H1 (cell line): ENCODE measurements around the gene CCNY. TPM values are rescaled to one million over a fixed set of nuclear protein-coding genes. Genes with fewer than 3 reads are reported as not detected.

Source experiments
- CTCF ChIA-PET: fragments of 300-600 bp; sonication (Branson Sonifier 250); formaldehyde crosslinking; loops from one replicate; lab custom pipeline; 2021; ENCODE audit not compliant: partially characterized antibody; lab: Charles Lee
- POLR2A ChIA-PET: fragments of 300-600 bp; sonication (Branson Sonifier 250); formaldehyde crosslinking; loops from one replicate; lab custom pipeline; 2021; ENCODE audit warnings: inconsistent platforms; ENCODE audit not compliant: partially characterized antibody; lab: Charles Lee
- DNase-seq, 2 experiments: peaks; one replicate each; pipeline versions ENCODE4 v3.0.0 to v3.0.0-alpha.2; 2010 to 2022; ENCODE audit warnings: low spot score in 2 of 2, low read depth in 1 of 2, mixed read lengths in 1 of 2
- FAIRE-seq: peaks from 2 replicates; lab custom pipeline; 2011; peaks lifted over from hg19 to GRCh38; lab: Jason Lieb, UNC
- H2AFZ ChIP-seq: 2 replicates; pipeline ENCODE4 v1.8.1; 2012; ENCODE audit warnings: low read length, inconsistent platforms
- H2AK5ac ChIP-seq: 2 replicates; pipeline ENCODE4 v1.6.1; 2013; ENCODE audit warnings: low read depth, low read length
- H2BK120ac ChIP-seq: replicated peaks from 2 replicates; pipeline ENCODE3; 2013; ENCODE audit warnings: low read depth, low read length, inconsistent platforms
- H2BK12ac ChIP-seq: 2 replicates; pipeline ENCODE4 v1.6.1; 2013; ENCODE audit warnings: low read depth, low read length
- H2BK15ac ChIP-seq: 2 replicates; pipeline ENCODE4 v1.6.1; 2013; ENCODE audit warnings: low read length
- H2BK20ac ChIP-seq: 2 replicates; pipeline ENCODE4 v1.6.1; 2013; ENCODE audit warnings: low read length
- H2BK5ac ChIP-seq: 2 replicates; pipeline ENCODE4 v1.6.1; 2013; ENCODE audit warnings: low read depth, low read length
- H3K14ac ChIP-seq: 2 replicates; pipeline ENCODE4 v1.6.1; 2013; ENCODE audit warnings: inconsistent platforms; ENCODE audit not compliant: insufficient read length
- H3K18ac ChIP-seq: 2 replicates; pipeline ENCODE4 v1.6.1; 2013; ENCODE audit warnings: low read length; ENCODE audit errors: extremely low read depth
- H3K23ac ChIP-seq: 2 replicates; pipeline ENCODE4 v1.6.1; 2013; ENCODE audit warnings: inconsistent platforms; ENCODE audit not compliant: insufficient read length
- H3K23me2 ChIP-seq: 2 replicates; pipeline ENCODE4 v1.6.1; 2013; ENCODE audit warnings: low read depth, low read length
- H3K27ac ChIP-seq: 2 replicates; pipeline ENCODE4 v1.6.1; 2011; ENCODE audit warnings: low read depth, low read length, inconsistent platforms
- H3K27me3 ChIP-seq, 4 experiments: replicated peaks in 1 of 4; 1 replicate in 1 of 4; 2 replicates in 3 of 4; pipeline versions ENCODE4 v1.6.1 to v1.8.1; 2011 to 2013; ENCODE audit warnings: low read length in 3 of 4, mild to moderate bottlenecking in 3 of 4, inconsistent platforms in 2 of 4, mixed read lengths in 2 of 4, moderate library complexity in 1 of 4; ENCODE audit not compliant: control insufficient read depth in 3 of 4, insufficient read depth in 3 of 4; ENCODE audit errors: extremely low read depth in 1 of 4
- H3K36me3 ChIP-seq, 4 experiments: 2 replicates each; pipeline versions ENCODE4 v1.6.1 to v1.8.1; 2011 to 2013; ENCODE audit warnings: mild to moderate bottlenecking in 4 of 4, low read length in 3 of 4, moderate library complexity in 2 of 4, control low read depth in 1 of 4, inconsistent platforms in 1 of 4; ENCODE audit not compliant: insufficient read depth in 4 of 4, control insufficient read depth in 2 of 4
- H3K4ac ChIP-seq: replicated peaks from 2 replicates; pipeline ENCODE3; 2013; ENCODE audit warnings: low read length, low read depth, mixed read lengths, inconsistent platforms; ENCODE audit not compliant: insufficient read length
- H3K4me1 ChIP-seq, 4 experiments: replicated peaks in 1 of 4; 1 replicate in 1 of 4; 2 replicates in 3 of 4; pipeline versions ENCODE4 v1.6.1 to v1.8.1; 2011 to 2013; ENCODE audit warnings: low read length in 3 of 4, inconsistent platforms in 2 of 4, mixed read lengths in 1 of 4; ENCODE audit not compliant: insufficient read depth in 4 of 4, control insufficient read depth in 3 of 4
- H3K4me2 ChIP-seq, 2 experiments: 2 replicates each; pipeline versions ENCODE4 v1.6.1 to v1.8.1; 2011 to 2013; ENCODE audit warnings: low read depth in 2 of 2, low read length in 2 of 2, control low read depth in 1 of 2, inconsistent platforms in 1 of 2, mild to moderate bottlenecking in 1 of 2; ENCODE audit not compliant: insufficient read depth in 1 of 2
- H3K4me3 ChIP-seq, 4 experiments: fragments of 200-600, 300-600 bp in 1 of 4; sonication (generic), shearing (Covaris generic), sonication (Bioruptor Twin) in 1 of 4; 2 replicates each; pipeline versions ENCODE4 v1.5.1 to v1.8.1; 2011 to 2016; ENCODE audit warnings: low read length in 4 of 4, low read depth in 3 of 4, control low read depth in 2 of 4, inconsistent platforms in 2 of 4, mild to moderate bottlenecking in 2 of 4, mixed read lengths in 1 of 4, moderate library complexity in 1 of 4; ENCODE audit not compliant: insufficient read depth in 2 of 4; ENCODE audit errors: extremely low read depth in 1 of 4
- H3K56ac ChIP-seq: replicated peaks from 2 replicates; pipeline ENCODE3; 2013; ENCODE audit warnings: low read depth, mild to moderate bottlenecking, mixed read lengths, low read length, inconsistent platforms; ENCODE audit not compliant: insufficient read length
- H3K79me1 ChIP-seq: 2 replicates; pipeline ENCODE4 v1.6.1; 2013; ENCODE audit warnings: low read depth, low read length, control low read depth
- H3K79me2 ChIP-seq, 2 experiments: 2 replicates each; pipeline versions ENCODE4 v1.6.1 to v1.8.1; 2012 to 2013; ENCODE audit warnings: low read length in 2 of 2, mild to moderate bottlenecking in 2 of 2, inconsistent platforms in 1 of 2; ENCODE audit not compliant: insufficient read depth in 2 of 2, control insufficient read depth in 1 of 2
- H3K9ac ChIP-seq, 4 experiments: replicated peaks in 1 of 4; 1 replicate in 1 of 4; 2 replicates in 3 of 4; pipeline versions ENCODE4 v1.6.1 to v1.8.1; 2011 to 2013; ENCODE audit warnings: low read depth in 3 of 4, low read length in 3 of 4, control low read depth in 2 of 4, mild to moderate bottlenecking in 2 of 4, moderate library complexity in 2 of 4, inconsistent platforms in 1 of 4; ENCODE audit errors: extremely low read depth in 1 of 4
- H3K9me3 ChIP-seq, 2 experiments: 2 replicates each; pipeline versions ENCODE4 v1.6.1 to v1.8.1; 2012 to 2013; ENCODE audit warnings: mild to moderate bottlenecking in 2 of 2, moderate library complexity in 2 of 2, control low read depth in 1 of 2, inconsistent platforms in 1 of 2, low read depth in 1 of 2, low read length in 1 of 2, mixed read lengths in 1 of 2; ENCODE audit not compliant: insufficient read depth in 2 of 2
- H4K20me1 ChIP-seq, 2 experiments: replicated peaks in 1 of 2; 2 replicates each; pipeline versions ENCODE3 to v1.8.1; 2011 to 2013; ENCODE audit warnings: inconsistent platforms in 2 of 2, low read length in 2 of 2, mild to moderate bottlenecking in 1 of 2; ENCODE audit not compliant: insufficient read depth in 2 of 2, control insufficient read depth in 1 of 2
- H4K5ac ChIP-seq: 2 replicates; pipeline ENCODE4 v1.6.1; 2013; ENCODE audit warnings: low read length, low read depth, mixed read lengths, inconsistent platforms; ENCODE audit not compliant: insufficient read length
- H4K8ac ChIP-seq: 2 replicates; pipeline ENCODE4 v1.8.0; 2013; ENCODE audit warnings: mild to moderate bottlenecking, moderate library complexity, low read length, inconsistent platforms; ENCODE audit not compliant: insufficient read depth; ENCODE audit errors: extremely low read depth
- H4K91ac ChIP-seq: replicated peaks from 2 replicates; pipeline ENCODE3; 2013; ENCODE audit warnings: low read length, mixed read lengths, inconsistent platforms; ENCODE audit not compliant: insufficient read length
- EGR1 ChIP-seq: IDR thresholded peaks from 2 replicates; pipeline ENCODE4 v1.6.1; 2011; ENCODE audit warnings: low read depth, low read length, borderline replicate concordance
- EZH2 ChIP-seq: fragments of 200-600 bp; sonication (generic); IDR thresholded peaks from 2 replicates; pipeline ENCODE4 v1.7.1; 2012; ENCODE audit warnings: low read depth, mild to moderate bottlenecking, moderate library complexity, low read length, inconsistent platforms; ENCODE audit not compliant: severe bottlenecking
- PHF8 ChIP-seq: fragments of 200-600 bp; sonication (generic); conservative IDR thresholded peaks from 2 replicates; pipeline ENCODE4 v1.7.1; 2012; ENCODE audit warnings: low read depth, mild to moderate bottlenecking, inconsistent platforms, low read length, moderate library complexity
- POU5F1 ChIP-seq: IDR thresholded peaks from 2 replicates; pipeline ENCODE4 v1.6.1; 2011; ENCODE audit warnings: low read depth, mild to moderate bottlenecking, low read length, moderate library complexity
- RNF2 ChIP-seq: fragments of 200-900, 300-1000 bp; sonication (generic); IDR thresholded peaks from 2 replicates; pipeline ENCODE4 v1.7.1; 2016; ENCODE audit warnings: borderline replicate concordance, low read depth, mild to moderate bottlenecking, antibody characterized with exemption, low read length; ENCODE audit not compliant: poor library complexity, severe bottlenecking; ENCODE audit errors: missing control alignments
- TEAD4 ChIP-seq: IDR thresholded peaks from 2 replicates; pipeline ENCODE4 v1.6.1; 2012; ENCODE audit warnings: low read depth, low read length, inconsistent platforms, mixed read lengths
- YY1 ChIP-seq: IDR thresholded peaks from 2 replicates; pipeline ENCODE4 v1.6.1; 2011; ENCODE audit warnings: low read depth, mild to moderate bottlenecking, low read length
- WGBS, 2 experiments: shearing (Covaris generic) in 1 of 2; methylation state at CpG; one replicate each; pipeline versions ENCODE4 v1.1.6 to v1.1.7; 2013 to 2015; ENCODE audit warnings: low lambda C conversion rate in 2 of 2, mixed read lengths in 2 of 2, inconsistent platforms in 1 of 2, low coverage in 1 of 2, missing lambda C conversion rate in 1 of 2; ENCODE audit not compliant: insufficient replicate concordance in 2 of 2, insufficient coverage in 1 of 2, insufficient read length in 1 of 2; ENCODE audit errors: extremely low coverage in 1 of 2, missing lambda C conversion rate in 1 of 2; 5-methylcytosine and 5-hydroxymethylcytosine counted together
- polyA plus RNA-seq, 7 experiments: library from polyadenylated mRNA; depleted of rRNA in 3 of 7; stranded (reverse) in 5 of 7; unstranded in 2 of 7; fragments of >200 nt in 5 of 7; fragments of 200-250 nt in 2 of 7; gene quantifications; 1 replicate in 5 of 7; 2 replicates in 1 of 7; 4 replicates in 1 of 7; pipeline versions ENCODE4 v1.2.1 to v1.2.3, GENCODE V29; 2011 to 2013; ENCODE audit warnings: missing spikeins in 2 of 7, mixed read lengths in 2 of 7
- total RNA-seq: library from RNA; stranded (reverse); fragmentation: NEBNext Ultra II Directional; extraction: Animal tissue kit (Norgen Biotek cat#: 25700); gene quantifications from 2 replicates; pipeline ENCODE4 v1.2.1, GENCODE V29; 2021

CCNY gene
- total and polyA plus RNA-seq, 2 of the 8 experiments (the other 6 are each of a cell fraction or from before 2014, with no cell fraction given): 25.3 to 68.2 TPM

- Histone ChIP-seq H3K79me1 (peaks cover 13% of the 10 kb centered on the region; the same call in 1 of the 2 replicates), H2BK20ac (no peak overlapping the region), H3K36me3 (no peaks in the 10 kb centered on the region; a peak in 1 of 8 replicates), H3K27me3 (no peaks in the 10 kb centered on the region), H4K20me1 (peaks cover 2 to 6% of the 10 kb centered on the region in 2 experiments), H4K5ac (no peak overlapping the region), H3K4me3 (no peak overlapping the region), H2AFZ (no peak overlapping the region), H3K14ac (no peak overlapping the region), H3K27ac (no peak overlapping the region), H2BK5ac (no peak overlapping the region), H2AK5ac (no peak overlapping the region), H3K4ac (no peak overlapping the region), H3K4me1 (peaks cover 11 to 28% (median 21%) of the 10 kb centered on the region in 4 experiments), H3K79me2 (peaks cover 0 to 85% of the 10 kb centered on the region in 2 experiments; a peak in 2 of 4 replicates), H4K8ac (no peak overlapping the region), H3K23ac (no peak overlapping the region), H3K23me2 (peaks cover 1% of the 10 kb centered on the region; the same call in 1 of the 2 replicates), H3K9me3 (no peaks in the 10 kb centered on the region), H2BK15ac (no peak overlapping the region), H2BK120ac (no peak overlapping the region), H3K9ac (no peak overlapping the region), H2BK12ac (no peak overlapping the region), H3K18ac (no peak overlapping the region), H3K4me2 (no peak overlapping the region), H4K91ac (no peak overlapping the region), H3K56ac (no peak overlapping the region)
- TF ChIP-seq EZH2 (no peak), POU5F1 (no peak), PHF8 (no peak), TEAD4 (no peak), EGR1 (no peak), YY1 (no peak), RNF2 (no peak)
- 90% methylated on average over 5 of the region's 5 CpGs; no CpG with 5 or more reads in 1 of the 2 experiments for WGBS, 2 experiments
- CTCF ChIA-PET: interaction anchor here (0.9 to 1.2 kb wide), 3 partner anchors 28 to 79 kb away, joined by 3 read pairs; no protein-coding TSS in a partner anchor
- POLR2A ChIA-PET: interaction anchor here (0.6 kb wide), 1 partner anchor 16 kb away, joined by 3 read pairs; no protein-coding TSS in a partner anchor
- no peak for FAIRE-seq
- DNase-seq: no peak
Measured at GRCh38 chr10:35422228-35422627, 85.9 kb downstream of the CCNY start.
